ENCODE measurements around the gene CYP4F2. TPM values are rescaled to one million over a fixed set of nuclear protein-coding genes. Genes with fewer than 3 reads are reported as not detected.
"Not testable (repeated sequence)": the region's sequence is repeated elsewhere in the genome, so short reads cannot be mapped to it uniquely, and the experiment has no call there.

CYP4F2 gene
- total RNA-seq, 1 donor from 2014 or later, result 83.0 TPM

DNA sequence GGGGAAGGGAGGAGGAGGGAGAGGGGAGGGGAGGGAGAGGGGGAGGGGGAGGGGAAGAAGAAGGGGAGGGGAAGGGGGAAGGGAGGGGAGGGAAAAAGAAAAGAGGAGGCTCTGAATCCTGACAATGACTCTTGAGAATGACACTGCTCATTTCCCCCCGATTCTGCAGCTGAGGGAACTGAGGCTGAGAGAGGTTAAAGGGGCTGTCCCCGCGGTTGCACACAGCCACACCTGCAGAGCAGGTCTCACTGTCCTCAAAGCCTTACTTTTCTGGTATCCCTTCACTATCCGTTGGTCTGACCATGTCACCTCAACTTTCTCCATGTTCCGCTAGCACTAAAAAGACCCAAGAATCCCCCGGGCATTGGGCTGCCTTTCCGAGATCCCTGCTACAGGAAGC is 35.4 kb downstream of the CYP4F2 start:
- no peak for TF ChIP-seq CTCF (IDR thresholded peaks at IDR 0.05)
- Histone ChIP-seq H3K27me3 (no peaks in the 10 kb centered on the region), H3K4me3 (no peak overlapping the region), H3K36me3 (no peaks in the 10 kb centered on the region), H3K9me3 (no peaks in the 10 kb centered on the region), H3K4me1 (no peaks in the 10 kb centered on the region), H3K27ac (no peak overlapping the region)
- intact Hi-C loops (cut with DNase I), result no loop called here
- DNase-seq (ENCODE audit: low spot score in 2 of 2), result no peak

GRCh38 chr19:15860522-15860921 is 37.4 kb downstream of the CYP4F2 start:
- no peaks in the 10 kb centered on the region for H3K36me3 ChIP-seq
- H3K9me3 ChIP-seq, result no peaks in the 10 kb centered on the region
- H3K4me1 ChIP-seq, result no peaks in the 10 kb centered on the region
- intact Hi-C loops (cut with DNase I), result no loop called here
- H3K27ac ChIP-seq, result no peak overlapping the region
- no peaks in the 10 kb centered on the region for H3K27me3 ChIP-seq
- no peak for DNase-seq (ENCODE audit: low spot score in 2 of 2)
- no peak for TF ChIP-seq CTCF (IDR thresholded peaks at IDR 0.05)
- H3K4me3 ChIP-seq, result no peak overlapping the region

- no peak for DNase-seq (ENCODE audit: low spot score in 2 of 2)
- no peaks in the 10 kb centered on the region for H3K9me3 ChIP-seq
- H3K27ac ChIP-seq, result no peak overlapping the region
- no peak overlapping the region for H3K4me3 ChIP-seq
- no peaks in the 10 kb centered on the region for H3K27me3 ChIP-seq
- no peaks in the 10 kb centered on the region for H3K36me3 ChIP-seq
- H3K4me1 ChIP-seq, result no peaks in the 10 kb centered on the region
- no peak for TF ChIP-seq CTCF (IDR thresholded peaks at IDR 0.05)
- intact Hi-C loops (cut with DNase I), result no loop called here
Observed at GRCh38 chr19:15859187-15859586, 38.7 kb downstream of the CYP4F2 start.

GRCh38 chr19:15850385-15850784 is 47.5 kb downstream of the CYP4F2 start:
- no peak for TF ChIP-seq CTCF (IDR thresholded peaks at IDR 0.05)
- H3K4me1 ChIP-seq, result no peaks in the 10 kb centered on the region
- H3K9me3 ChIP-seq, result no peaks in the 10 kb centered on the region
- intact Hi-C loops (cut with DNase I), result no loop called here
- DNase-seq (ENCODE audit: low spot score in 2 of 2), result no peak
- no peak overlapping the region for H3K4me3 ChIP-seq
- H3K27ac ChIP-seq, result no peak overlapping the region
- no peaks in the 10 kb centered on the region for H3K36me3 ChIP-seq
- H3K27me3 ChIP-seq, result no peaks in the 10 kb centered on the region

- Histone ChIP-seq H3K36me3 (no peaks in the 10 kb centered on the region), H3K27ac (no peak overlapping the region), H3K27me3 (no peaks in the 10 kb centered on the region), H3K9me3 (no peaks in the 10 kb centered on the region), H3K4me3 (no peak overlapping the region), H3K4me1 (no peaks in the 10 kb centered on the region)
- intact Hi-C loops (cut with DNase I), result no loop called here
- DNase-seq (ENCODE audit: low spot score in 2 of 2), result no peak
- no peak for TF ChIP-seq CTCF (IDR thresholded peaks at IDR 0.05)
Observed at GRCh38 chr19:15846923-15847322, 51.0 kb downstream of the CYP4F2 start.

DNA sequence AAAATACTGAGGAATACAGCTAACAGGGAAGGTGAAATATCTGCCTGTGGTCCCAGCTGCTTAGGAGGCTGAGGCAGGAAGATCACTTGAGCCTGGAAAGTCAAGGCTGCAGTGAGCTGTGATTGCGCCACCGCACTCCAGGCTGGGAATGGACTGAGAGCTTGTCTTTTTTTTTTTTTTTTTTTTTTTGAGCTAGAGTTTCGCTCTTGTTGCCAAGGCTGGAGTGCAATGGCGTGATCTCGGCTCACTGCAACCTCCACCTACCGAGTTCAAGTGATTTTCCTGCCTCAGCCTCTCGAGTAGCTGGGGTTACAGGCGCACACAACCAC is 54.0 kb downstream of the CYP4F2 start:
- H3K36me3 ChIP-seq; H3K4me1 ChIP-seq; H3K27ac ChIP-seq; H3K27me3 ChIP-seq; DNase-seq (ENCODE audit: low spot score in 2 of 2); intact Hi-C loops (cut with DNase I); H3K9me3 ChIP-seq; H3K4me3 ChIP-seq: not testable (repeated sequence)

Data from ascending aorta (tissue), 2 donors.